Upper lobe of left lung (tissue), 6 donors: ENCODE results near the gene GATA3. TPM values are rescaled to one million over a fixed set of nuclear protein-coding genes. Genes with fewer than 3 reads are reported as not detected.

Experiments used
- ATAC-seq, 2 donors: fragments of 200-7000 bp; cut with Tn5 transposase; one replicate each; pipeline ENCODE4 v1.9.1; 2022; ENCODE audit warnings: mild to moderate bottlenecking in 2 of 2, moderate library complexity in 2 of 2; ENCODE audit not compliant: low FRiP score in 2 of 2
- DNase-seq, 2 donors: peaks; one replicate each; pipeline ENCODE4 v3.0.0-alpha.2; 2019 to 2020
- H3K27ac ChIP-seq, 4 donors: fragments of 200-600 bp; sonication (generic); one replicate each; pipeline ENCODE4 v1.5.1; 2016 to 2019
- H3K27me3 ChIP-seq, 4 donors: fragments of 200-600 bp; sonication (generic); one replicate each; pipeline ENCODE4 v1.5.1; 2017 to 2019
- H3K36me3 ChIP-seq, 4 donors: fragments of 200-600 bp; sonication (generic); one replicate each; pipeline ENCODE4 v1.5.1; 2016 to 2019
- H3K4me1 ChIP-seq, 4 donors: fragments of 200-600 bp; sonication (generic); one replicate each; pipeline ENCODE4 v1.5.1; 2018 to 2019
- H3K4me3 ChIP-seq, 4 donors: fragments of 200-600 bp; sonication (generic); one replicate each; pipeline ENCODE4 v1.5.1; 2017 to 2019; ENCODE audit warnings: mild to moderate bottlenecking in 2 of 4, moderate library complexity in 1 of 4
- H3K9me3 ChIP-seq, 4 donors: fragments of 200-600 bp; sonication (generic); one replicate each; pipeline ENCODE4 v1.5.1; 2018 to 2019
- CTCF ChIP-seq, 6 experiments: fragments of 450-650 bp in 4 of 6; fragments of 200-600 bp in 2 of 6; sonication (generic) in 2 of 6; IDR thresholded peaks; one replicate each; pipeline ENCODE4 v1.5.1; 2016 to 2019; ENCODE audit warnings: antibody characterized with exemption in 6 of 6
- EP300 ChIP-seq, 4 donors: sonication (generic); formaldehyde crosslinking; IDR thresholded peaks; one replicate each; pipeline ENCODE4 v1.5.1; 2017; ENCODE audit warnings: antibody characterized with exemption in 4 of 4, control low read depth in 2 of 4
- POLR2A ChIP-seq, 4 donors: fragments of 450-650 bp; IDR thresholded peaks; one replicate each; pipeline ENCODE4 v1.5.1; 2016 to 2017; ENCODE audit warnings: antibody characterized with exemption in 4 of 4, mild to moderate bottlenecking in 2 of 4
- POLR2AphosphoS5 ChIP-seq, 2 donors: sonication (generic); formaldehyde crosslinking; IDR thresholded peaks; one replicate each; pipeline ENCODE4 v1.5.1; 2017; ENCODE audit warnings: antibody characterized with exemption in 2 of 2
- WGBS, 2 donors: methylation state at CpG; one replicate each; pipeline ENCODE4 v1.1.5; 2017 to 2018; 5-methylcytosine and 5-hydroxymethylcytosine counted together
- total RNA-seq, 6 donors: library from RNA; depleted of rRNA in 4 of 6; stranded (reverse); fragments of >200 nt in 4 of 6; gene quantifications; one replicate each; pipeline versions ENCODE4 v1.1.0 to v1.2.1, GENCODE V29; 2016 to 2021
- donor health status: DM: no; HTN: no; CAD: no; lungs with moderate emphysema.
- donor health status: DM: no; HTN: yes; CAD: no; lungs with severe emphysema.

The GATA3 gene
- total RNA-seq, 6 donors from 2014 or later = 0.22 to 6.3 (median 2.7) TPM

GRCh38 chr10:8114741-8115617, 60.5 kb downstream of the GATA3 start:
- no peaks in the 10 kb centered on the region for H3K36me3 ChIP-seq
- TF ChIP-seq POLR2AphosphoS5 (IDR thresholded peaks at IDR 0.05) (no peak), CTCF (IDR thresholded peaks at IDR 0.05) (no peak), POLR2A (IDR thresholded peaks at IDR 0.05) (no peak), EP300 (IDR thresholded peaks at IDR 0.05) (no peak)
- DNase-seq (no peak), ATAC-seq (no peak)
- no peak overlapping the region for H3K4me3 ChIP-seq
- no peaks in the 10 kb centered on the region for H3K4me1 ChIP-seq
- H3K27ac ChIP-seq = no peak overlapping the region
- no peaks in the 10 kb centered on the region for H3K9me3 ChIP-seq
- no peaks in the 10 kb centered on the region for H3K27me3 ChIP-seq
- 74 to 77% methylated on average over 13 of the region's 13 CpGs for WGBS, 2 donors

- 87 to 100% methylated on average over 3 of the region's 3 CpGs for WGBS, 2 donors
- Histone ChIP-seq H3K9me3 (no peaks in the 10 kb centered on the region), H3K4me3 (no peak overlapping the region), H3K27ac (no peak overlapping the region), H3K36me3 (no peaks in the 10 kb centered on the region), H3K27me3 (no peaks in the 10 kb centered on the region), H3K4me1 (no peaks in the 10 kb centered on the region)
- DNase-seq (no peak), ATAC-seq (no peak)
- TF ChIP-seq POLR2AphosphoS5 (IDR thresholded peaks at IDR 0.05) (no peak), POLR2A (IDR thresholded peaks at IDR 0.05) (no peak), CTCF (IDR thresholded peaks at IDR 0.05) (no peak), EP300 (IDR thresholded peaks at IDR 0.05) (no peak)
Observed at GRCh38 chr10:8115618-8115980, 61.1 kb downstream of the GATA3 start.

- no peak overlapping the region for H3K27ac ChIP-seq
- ATAC-seq (no peak), DNase-seq (no peak)
- no peak overlapping the region for H3K4me3 ChIP-seq
- no peak for TF ChIP-seq EP300 (IDR thresholded peaks at IDR 0.05)
- no peak for TF ChIP-seq CTCF (IDR thresholded peaks at IDR 0.05)
- no peak for TF ChIP-seq POLR2AphosphoS5 (IDR thresholded peaks at IDR 0.05)
- no peak for TF ChIP-seq POLR2A (IDR thresholded peaks at IDR 0.05)
- no peaks in the 10 kb centered on the region for H3K4me1 ChIP-seq
- 66 to 79% methylated on average over 5 of the region's 5 CpGs for WGBS, 2 donors
- H3K27me3 ChIP-seq = no peaks in the 10 kb centered on the region
- H3K9me3 ChIP-seq = no peaks in the 10 kb centered on the region
- no peaks in the 10 kb centered on the region for H3K36me3 ChIP-seq
Observed at GRCh38 chr10:8116474-8116873, 62.0 kb downstream of the GATA3 start.

- Histone ChIP-seq H3K4me3 (no peak overlapping the region), H3K4me1 (no peaks in the 10 kb centered on the region), H3K9me3 (no peaks in the 10 kb centered on the region), H3K27me3 (no peaks in the 10 kb centered on the region), H3K36me3 (no peaks in the 10 kb centered on the region), H3K27ac (no peak overlapping the region)
- 81 to 84% methylated on average over 12 of the region's 12 CpGs for WGBS, 2 donors
- DNase-seq (no peak), ATAC-seq (no peak)
- TF ChIP-seq POLR2AphosphoS5 (IDR thresholded peaks at IDR 0.05) = no peak
- no peak for TF ChIP-seq POLR2A (IDR thresholded peaks at IDR 0.05)
- no peak for TF ChIP-seq CTCF (IDR thresholded peaks at IDR 0.05)
- TF ChIP-seq EP300 (IDR thresholded peaks at IDR 0.05) = no peak
Observed at GRCh38 chr10:8116926-8117493, 62.5 kb downstream of the GATA3 start.
